ENCODE results near the gene CRABP2.
A peak's percentile ranks its signal among the peaks of the same experiment; 100 is the strongest.

CRABP2 gene

GRCh38 chr1:156694690-156694962 is 10.8 kb downstream of the CRABP2 start:
- intact Hi-C loops (cut with micrococcal nuclease) = no loop called here
- peaks cover 37% of the 10 kb centered on the region for H3K4me1 Mint-ChIP-seq (ENCODE audit: low read depth)
- no peak overlapping the region for H3K27ac Mint-ChIP-seq
- no peaks in the 10 kb centered on the region for H3K36me3 Mint-ChIP-seq (ENCODE audit: low read depth)
- peaks cover 80% of the 10 kb centered on the region for H3K27me3 Mint-ChIP-seq
- H3K4me3 Mint-ChIP-seq = no peak overlapping the region
- no peaks in the 10 kb centered on the region for H3K9me3 Mint-ChIP-seq

GRCh38 chr1:156693848-156694689 is 11.3 kb downstream of the CRABP2 start:
- Mint-ChIP-seq H3K36me3 (ENCODE audit: low read depth) (no peaks in the 10 kb centered on the region), H3K4me3 (no peak overlapping the region), H3K4me1 (ENCODE audit: low read depth) (peaks cover 39% of the 10 kb centered on the region), H3K27me3 (peaks cover 82% of the 10 kb centered on the region), H3K9me3 (no peaks in the 10 kb centered on the region), H3K27ac (no peak overlapping the region)
- intact Hi-C loops (cut with micrococcal nuclease) = no loop called here

GRCh38 chr1:156692925-156693847 is 12.2 kb downstream of the CRABP2 start:
- Mint-ChIP-seq H3K27me3 (peaks cover 84% of the 10 kb centered on the region), H3K9me3 (no peaks in the 10 kb centered on the region), H3K4me3 (no peak overlapping the region), H3K27ac (no peak overlapping the region), H3K4me1 (ENCODE audit: low read depth) (peaks cover 36% of the 10 kb centered on the region), H3K36me3 (ENCODE audit: low read depth) (no peaks in the 10 kb centered on the region)
- intact Hi-C loops (cut with micrococcal nuclease) = no loop called here

- H3K4me1 Mint-ChIP-seq (ENCODE audit: low read depth) = peaks cover 36% of the 10 kb centered on the region
- H3K27ac Mint-ChIP-seq = no peak overlapping the region
These were observed 12.9 kb downstream of the CRABP2 start for GRCh38 chr1:156692441-156692924.

GRCh38 chr1:156691665-156692440 is 13.5 kb downstream of the CRABP2 start:
- intact Hi-C loops (cut with micrococcal nuclease) = no loop called here
- H3K4me1 Mint-ChIP-seq (ENCODE audit: low read depth) = peaks cover 36% of the 10 kb centered on the region
- H3K4me3 Mint-ChIP-seq = peak overlapping the region; percentile 1
- H3K9me3 Mint-ChIP-seq = no peaks in the 10 kb centered on the region
- no peak overlapping the region for H3K27ac Mint-ChIP-seq
- peaks cover 81% of the 10 kb centered on the region for H3K27me3 Mint-ChIP-seq
- H3K36me3 Mint-ChIP-seq (ENCODE audit: low read depth) = no peaks in the 10 kb centered on the region

More at GRCh38 chr1:156692441-156692924, 12.9 kb downstream of the CRABP2 start:
- Mint-ChIP-seq H3K27me3 (peaks cover 85% of the 10 kb centered on the region), H3K4me3 (peak overlapping the region; percentile 1), H3K36me3 (ENCODE audit: low read depth) (no peaks in the 10 kb centered on the region), H3K9me3 (no peaks in the 10 kb centered on the region)
- intact Hi-C loops (cut with micrococcal nuclease) = no loop called here

GRCh38 chr1:156691191-156691590 is 14.2 kb downstream of the CRABP2 start:
- H3K27me3 Mint-ChIP-seq = peaks cover 75% of the 10 kb centered on the region
- H3K4me1 Mint-ChIP-seq (ENCODE audit: low read depth) = peaks cover 36% of the 10 kb centered on the region
- no peak overlapping the region for H3K4me3 Mint-ChIP-seq
- H3K36me3 Mint-ChIP-seq (ENCODE audit: low read depth) = no peaks in the 10 kb centered on the region
- H3K27ac Mint-ChIP-seq = no peak overlapping the region
- no peaks in the 10 kb centered on the region for H3K9me3 Mint-ChIP-seq
- intact Hi-C loops (cut with micrococcal nuclease) = no loop called here

- Mint-ChIP-seq H3K4me3 (no peak overlapping the region), H3K27me3 (peaks cover 76% of the 10 kb centered on the region), H3K27ac (no peak overlapping the region), H3K4me1 (ENCODE audit: low read depth) (peaks cover 36% of the 10 kb centered on the region), H3K9me3 (no peaks in the 10 kb centered on the region), H3K36me3 (ENCODE audit: low read depth) (no peaks in the 10 kb centered on the region)
- intact Hi-C loops (cut with micrococcal nuclease) = no loop called here
These were observed 14.7 kb downstream of the CRABP2 start for GRCh38 chr1:156690675-156691036.

GRCh38 chr1:156689953-156690674 is 15.3 kb downstream of the CRABP2 start:
- peaks cover 80% of the 10 kb centered on the region for H3K27me3 Mint-ChIP-seq

GRCh38 chr1:156689035-156689952 is 16.1 kb downstream of the CRABP2 start:
- intact Hi-C loops (cut with micrococcal nuclease) = loop anchor here (1.0 kb wide), 2 partner anchors 36 to 201 kb away; no protein-coding TSS in a partner anchor
- peaks cover 41% of the 10 kb centered on the region for H3K4me1 Mint-ChIP-seq (ENCODE audit: low read depth)
- H3K27ac Mint-ChIP-seq = no peak overlapping the region
- peaks cover 82% of the 10 kb centered on the region for H3K27me3 Mint-ChIP-seq
- no peaks in the 10 kb centered on the region for H3K9me3 Mint-ChIP-seq
- H3K36me3 Mint-ChIP-seq (ENCODE audit: low read depth) = no peaks in the 10 kb centered on the region
- no peak overlapping the region for H3K4me3 Mint-ChIP-seq

More at GRCh38 chr1:156689953-156690674, 15.3 kb downstream of the CRABP2 start:
- intact Hi-C loops (cut with micrococcal nuclease) = loop anchor here (1.0 kb wide), 2 partner anchors 35 to 200 kb away; no protein-coding TSS in a partner anchor
- H3K4me1 Mint-ChIP-seq (ENCODE audit: low read depth) = peaks cover 36% of the 10 kb centered on the region
- no peaks in the 10 kb centered on the region for H3K9me3 Mint-ChIP-seq
- H3K36me3 Mint-ChIP-seq (ENCODE audit: low read depth) = no peaks in the 10 kb centered on the region
- no peak overlapping the region for H3K4me3 Mint-ChIP-seq
- H3K27ac Mint-ChIP-seq = no peak overlapping the region

- H3K27ac Mint-ChIP-seq = no peak overlapping the region
- H3K9me3 Mint-ChIP-seq = no peaks in the 10 kb centered on the region
- peaks cover 76% of the 10 kb centered on the region for H3K27me3 Mint-ChIP-seq
- peak overlapping the region; percentile 28 for H3K4me3 Mint-ChIP-seq
- no peaks in the 10 kb centered on the region for H3K36me3 Mint-ChIP-seq (ENCODE audit: low read depth)
- H3K4me1 Mint-ChIP-seq (ENCODE audit: low read depth) = peaks cover 17% of the 10 kb centered on the region
- intact Hi-C loops (cut with micrococcal nuclease) = no loop called here
These were observed 21.1 kb downstream of the CRABP2 start for GRCh38 chr1:156684227-156684782.

GRCh38 chr1:156682166-156682890 is 23.1 kb downstream of the CRABP2 start:
- no peak overlapping the region for H3K4me3 Mint-ChIP-seq
- H3K36me3 Mint-ChIP-seq (ENCODE audit: low read depth) = no peaks in the 10 kb centered on the region
- H3K27ac Mint-ChIP-seq = no peak overlapping the region
- intact Hi-C loops (cut with micrococcal nuclease) = no loop called here
- peaks cover 81% of the 10 kb centered on the region for H3K27me3 Mint-ChIP-seq
- no peaks in the 10 kb centered on the region for H3K9me3 Mint-ChIP-seq
- peaks cover 26% of the 10 kb centered on the region for H3K4me1 Mint-ChIP-seq (ENCODE audit: low read depth)
